GM12892 (cell line): ENCODE results near the gene C3orf18.

Experiments
- POLR2A ChIP-seq: IDR thresholded peaks from 2 replicates; pipeline ENCODE4 v1.6.1; 2011; ENCODE audit warnings: low read depth, low read length, control low read depth
- POLR2AphosphoS5 ChIP-seq: IDR thresholded peaks from 2 replicates; pipeline ENCODE4 v1.6.1; 2011; ENCODE audit warnings: low read depth, low read length, control low read depth
- TAF1 ChIP-seq: IDR thresholded peaks from 2 replicates; pipeline ENCODE4 v1.6.1; 2011; ENCODE audit warnings: low read depth, mild to moderate bottlenecking, control low read depth, low read length, borderline replicate concordance

DNA sequence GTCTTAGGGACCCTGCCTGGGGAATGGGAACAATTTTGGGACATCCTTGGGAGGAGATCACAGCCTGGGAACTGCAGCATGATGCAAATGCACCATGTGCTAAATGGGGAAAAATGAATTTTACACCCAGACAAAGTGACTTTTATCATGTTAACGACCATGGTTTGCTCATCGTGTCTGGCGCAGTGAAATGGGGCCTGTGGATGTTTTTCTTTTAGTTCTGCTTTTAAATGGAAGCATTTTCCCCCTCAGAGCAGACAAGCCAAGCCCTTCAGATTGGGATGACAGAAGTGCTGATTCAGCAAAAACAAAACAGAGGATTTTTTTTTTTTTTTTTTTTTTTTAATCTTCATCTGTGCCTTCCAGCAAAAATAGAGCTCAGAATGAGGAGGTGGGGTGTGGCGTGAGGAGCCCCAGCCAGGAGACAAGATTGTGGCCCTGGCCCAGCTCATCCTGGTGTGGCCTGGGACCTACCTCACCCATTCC lies 49.8 kb downstream of the C3orf18 start:
- TF ChIP-seq POLR2A = no peak
- TF ChIP-seq POLR2AphosphoS5 = no peak
- TF ChIP-seq TAF1 = no peak
